ENCODE measurements around the gene SLC25A12. TPM values are rescaled to one million over a fixed set of nuclear protein-coding genes. Genes with fewer than 3 reads are reported as not detected.
A peak's percentile ranks its signal among the peaks of the same experiment; 100 is the strongest.

Gene SLC25A12
- total and polyA plus RNA-seq, 2 of the 13 experiments (the other 11 are each of a cell fraction or from before 2014, with no cell fraction given) = 8.1 to 15.9 TPM

DNA sequence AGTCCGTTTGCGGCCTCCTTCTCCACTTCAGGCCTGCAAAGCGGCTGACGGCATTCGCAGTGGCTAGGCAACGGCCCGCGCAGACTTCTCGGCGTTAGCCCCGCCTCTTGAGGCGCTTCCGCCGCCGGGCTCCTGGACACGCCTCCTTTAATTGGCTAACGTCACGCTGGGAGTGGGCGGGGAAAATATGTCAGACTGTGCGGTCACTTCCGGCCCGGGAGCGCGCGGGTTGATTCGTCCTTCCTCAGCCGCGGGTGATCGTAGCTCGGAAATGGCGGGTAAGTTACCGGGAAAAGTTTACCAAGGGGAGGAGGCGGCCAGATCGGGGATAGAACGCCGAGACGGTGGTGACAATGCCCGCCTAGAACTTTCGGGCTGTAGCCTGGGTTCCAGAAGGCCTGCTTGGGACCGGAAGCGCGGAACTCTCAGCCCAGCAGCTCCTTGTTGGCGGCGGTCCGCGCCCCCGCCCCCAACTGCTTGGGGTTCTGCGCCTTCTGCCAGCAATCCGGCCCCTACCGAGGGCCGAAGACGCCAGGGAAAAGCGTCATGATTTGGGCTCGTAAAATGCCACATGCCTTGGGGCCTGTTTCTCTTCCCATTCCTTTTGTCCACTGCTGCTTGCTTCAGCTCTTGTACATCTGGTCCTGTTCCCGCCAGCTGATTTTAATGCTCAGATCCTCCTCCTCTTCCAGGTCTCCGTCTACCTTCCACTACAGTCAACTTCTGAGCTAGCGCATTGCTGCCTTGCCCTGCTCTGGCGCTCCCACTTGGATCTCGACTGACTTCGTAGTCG is 28.4 kb upstream of the SLC25A12 start, which contains the start of gene HAT1 (continued):
- TF ChIP-seq, protein P1, sequence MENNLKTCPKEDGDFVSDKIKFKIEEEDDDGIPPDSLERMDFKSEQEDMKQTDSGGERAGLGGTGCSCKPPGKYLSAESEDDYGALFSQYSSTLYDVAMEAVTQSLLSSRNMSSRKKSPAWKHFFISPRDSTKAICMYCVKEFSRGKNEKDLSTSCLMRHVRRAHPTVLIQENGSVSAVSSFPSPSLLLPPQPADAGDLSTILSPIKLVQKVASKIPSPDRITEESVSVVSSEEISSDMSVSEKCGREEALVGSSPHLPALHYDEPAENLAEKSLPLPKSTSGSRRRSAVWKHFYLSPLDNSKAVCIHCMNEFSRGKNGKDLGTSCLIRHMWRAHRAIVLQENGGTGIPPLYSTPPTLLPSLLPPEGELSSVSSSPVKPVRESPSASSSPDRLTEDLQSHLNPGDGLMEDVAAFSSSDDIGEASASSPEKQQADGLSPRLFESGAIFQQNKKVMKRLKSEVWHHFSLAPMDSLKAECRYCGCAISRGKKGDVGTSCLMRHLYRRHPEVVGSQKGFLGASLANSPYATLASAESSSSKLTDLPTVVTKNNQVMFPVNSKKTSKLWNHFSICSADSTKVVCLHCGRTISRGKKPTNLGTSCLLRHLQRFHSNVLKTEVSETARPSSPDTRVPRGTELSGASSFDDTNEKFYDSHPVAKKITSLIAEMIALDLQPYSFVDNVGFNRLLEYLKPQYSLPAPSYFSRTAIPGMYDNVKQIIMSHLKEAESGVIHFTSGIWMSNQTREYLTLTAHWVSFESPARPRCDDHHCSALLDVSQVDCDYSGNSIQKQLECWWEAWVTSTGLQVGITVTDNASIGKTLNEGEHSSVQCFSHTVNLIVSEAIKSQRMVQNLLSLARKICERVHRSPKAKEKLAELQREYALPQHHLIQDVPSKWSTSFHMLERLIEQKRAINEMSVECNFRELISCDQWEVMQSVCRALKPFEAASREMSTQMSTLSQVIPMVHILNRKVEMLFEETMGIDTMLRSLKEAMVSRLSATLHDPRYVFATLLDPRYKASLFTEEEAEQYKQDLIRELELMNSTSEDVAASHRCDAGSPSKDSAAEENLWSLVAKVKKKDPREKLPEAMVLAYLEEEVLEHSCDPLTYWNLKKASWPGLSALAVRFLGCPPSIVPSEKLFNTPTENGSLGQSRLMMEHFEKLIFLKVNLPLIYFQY (CRISPR knock-in tag; IDR thresholded peaks at IDR 0.05; ENCODE audit: borderline replicate concordance) = peak; percentile 67; the same call in 1 of the 2 replicates
- TF ChIP-seq AKNA (CRISPR knock-in tag; IDR thresholded peaks at IDR 0.05; ENCODE audit: borderline replicate concordance) = no peak
- TF ChIP-seq, protein P2, sequence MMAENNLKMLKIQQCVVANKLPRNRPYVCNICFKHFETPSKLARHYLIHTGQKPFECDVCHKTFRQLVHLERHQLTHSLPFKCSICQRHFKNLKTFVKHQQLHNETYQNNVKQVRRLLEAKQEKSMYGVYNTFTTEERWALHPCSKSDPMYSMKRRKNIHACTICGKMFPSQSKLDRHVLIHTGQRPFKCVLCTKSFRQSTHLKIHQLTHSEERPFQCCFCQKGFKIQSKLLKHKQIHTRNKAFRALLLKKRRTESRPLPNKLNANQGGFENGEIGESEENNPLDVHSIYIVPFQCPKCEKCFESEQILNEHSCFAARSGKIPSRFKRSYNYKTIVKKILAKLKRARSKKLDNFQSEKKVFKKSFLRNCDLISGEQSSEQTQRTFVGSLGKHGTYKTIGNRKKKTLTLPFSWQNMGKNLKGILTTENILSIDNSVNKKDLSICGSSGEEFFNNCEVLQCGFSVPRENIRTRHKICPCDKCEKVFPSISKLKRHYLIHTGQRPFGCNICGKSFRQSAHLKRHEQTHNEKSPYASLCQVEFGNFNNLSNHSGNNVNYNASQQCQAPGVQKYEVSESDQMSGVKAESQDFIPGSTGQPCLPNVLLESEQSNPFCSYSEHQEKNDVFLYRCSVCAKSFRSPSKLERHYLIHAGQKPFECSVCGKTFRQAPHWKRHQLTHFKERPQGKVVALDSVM (CRISPR knock-in tag; IDR thresholded peaks at IDR 0.05) = 0 out of 2 replicates have a peak, but pooled peaks have one; percentile 27
- peak; percentile 83; the same call in 1 of the 2 replicates for TF ChIP-seq HOXD1 (CRISPR knock-in tag; IDR thresholded peaks at IDR 0.05)
- TF ChIP-seq ATF1 (CRISPR knock-in tag; IDR thresholded peaks at IDR 0.05) = peak; percentile 94
- TF ChIP-seq SMAD9 (CRISPR knock-in tag; IDR thresholded peaks at IDR 0.05) = no peak
- no peak for TF ChIP-seq SRSF4 (IDR thresholded peaks at IDR 0.05; ENCODE audit: low read depth, low read length, poor library complexity, severe bottlenecking)
- TF ChIP-seq, protein P3, sequence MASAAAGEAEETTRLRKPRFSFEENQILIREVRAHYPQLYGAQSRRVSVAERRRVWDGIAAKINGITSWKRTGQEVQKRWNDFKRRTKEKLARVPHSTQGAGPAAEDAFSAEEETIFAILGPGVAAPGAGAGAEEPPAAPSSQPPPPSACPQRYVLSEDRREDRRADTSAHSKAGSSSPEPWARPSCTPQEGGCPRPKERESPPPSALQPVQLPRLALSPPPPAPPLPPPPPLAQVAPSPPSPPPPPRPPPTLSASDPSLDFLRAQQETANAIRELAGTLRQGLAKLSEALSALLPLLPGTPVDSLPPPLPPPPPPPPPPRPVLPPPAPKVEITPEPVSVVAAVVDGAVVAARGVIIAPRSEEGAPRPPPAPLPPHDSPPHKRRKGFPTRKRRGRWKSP (CRISPR knock-in tag; IDR thresholded peaks at IDR 0.05) = peak; percentile 79
- TF ChIP-seq ZNF350 (CRISPR knock-in tag; IDR thresholded peaks at IDR 0.05; ENCODE audit: borderline replicate concordance, low read depth) = peak; percentile 85
- peak; percentile 30 for TF ChIP-seq TOPORS (CRISPR knock-in tag; IDR thresholded peaks at IDR 0.05)
- TF ChIP-seq SOX5 (CRISPR knock-in tag; IDR thresholded peaks at IDR 0.05; ENCODE audit: borderline replicate concordance) = 0 out of 2 replicates have a peak, but pooled peaks have one; percentile 1
- TF ChIP-seq TAF15 (IDR thresholded peaks at IDR 0.05; ENCODE audit: low read depth, low read length, poor library complexity, severe bottlenecking) = no peak
- TF ChIP-seq MAZ (IDR thresholded peaks at IDR 0.05; ENCODE audit: borderline replicate concordance, low read depth, low read length) = 0 out of 2 replicates have a peak, but pooled peaks have one; percentile 10
- TF ChIP-seq MAZ (CRISPR knock-in tag; IDR thresholded peaks at IDR 0.05; ENCODE audit: low read depth) = peak; percentile 14
